Vagina (tissue), 2 donors: Measurements from ENCODE around the gene RAPGEF3. TPM values are rescaled to one million over a fixed set of nuclear protein-coding genes. Genes with fewer than 3 reads are reported as not detected.

Source experiments
- DNase-seq, 2 donors: peaks; one replicate each; pipeline ENCODE4 v3.0.0-alpha.2; 2017; ENCODE audit errors: extremely low spot score in 2 of 2
- H3K27ac ChIP-seq: fragments of 200-600 bp; sonication (generic); one replicate; pipeline ENCODE4 v1.5.1; 2019
- H3K27me3 ChIP-seq: fragments of 200-600 bp; sonication (generic); one replicate; pipeline ENCODE4 v1.5.1; 2019
- H3K36me3 ChIP-seq, 2 donors: fragments of 200-600 bp; sonication (generic); one replicate each; pipeline ENCODE4 v1.5.1; 2017 to 2019
- H3K4me1 ChIP-seq: fragments of 200-600 bp; sonication (generic); one replicate; pipeline ENCODE4 v1.5.1; 2019
- H3K4me3 ChIP-seq, 2 donors: fragments of 200-600 bp; sonication (generic); 1 replicate in 1 of 2; 2 replicates in 1 of 2; pipeline ENCODE4 v1.5.1; 2016 to 2019
- H3K9me3 ChIP-seq: fragments of 200-600 bp; sonication (generic); one replicate; pipeline ENCODE4 v1.5.1; 2019
- CTCF ChIP-seq, 3 experiments: fragments of 450-650 bp in 2 of 3; fragments of 200-600 bp in 1 of 3; sonication (generic) in 1 of 3; IDR thresholded peaks; one replicate each; pipeline ENCODE4 v1.5.1; 2017 to 2019; ENCODE audit warnings: antibody characterized with exemption in 3 of 3, mild to moderate bottlenecking in 2 of 3, moderate library complexity in 2 of 3
- POLR2A ChIP-seq, 2 donors: fragments of 450-650 bp; IDR thresholded peaks; one replicate each; pipeline ENCODE4 v1.6.1; 2017; ENCODE audit warnings: antibody characterized with exemption in 2 of 2, mild to moderate bottlenecking in 2 of 2, moderate library complexity in 2 of 2
- POLR2AphosphoS5 ChIP-seq, 2 donors: sonication (generic); formaldehyde crosslinking; IDR thresholded peaks; one replicate each; pipeline ENCODE4 v1.9.0; 2017; ENCODE audit warnings: antibody characterized with exemption in 2 of 2, mild to moderate bottlenecking in 2 of 2, low read depth in 1 of 2; ENCODE audit not compliant: insufficient read depth in 1 of 2
- intact Hi-C: fragments of 100-400 bp; cut with DNase I; formaldehyde crosslinking; loops from one replicate; pipeline ENCODE4 v1.15.1; 2023
- total RNA-seq: library from RNA; depleted of rRNA; stranded (reverse); fragments of >200 nt; gene quantifications from one replicate; pipeline ENCODE4 v1.2.3, GENCODE V29; 2016

Gene RAPGEF3
- total RNA-seq, 1 donor from 2014 or later, result 52.3 TPM

- Histone ChIP-seq H3K4me1 (peaks cover 9% of the 10 kb centered on the region), H3K4me3 (no peak overlapping the region), H3K27ac (no peak overlapping the region), H3K9me3 (no peaks in the 10 kb centered on the region), H3K36me3 (peaks cover 10 to 99% of the 10 kb centered on the region in 2 donors), H3K27me3 (no peaks in the 10 kb centered on the region)
- no peak for DNase-seq
- intact Hi-C loops, result no loop called here
- no peak for TF ChIP-seq POLR2AphosphoS5 (IDR thresholded peaks at IDR 0.05; ENCODE audit: insufficient read depth in 1 of 2, low read depth in 1 of 2)
- TF ChIP-seq POLR2A (IDR thresholded peaks at IDR 0.05), result no peak
- TF ChIP-seq CTCF (IDR thresholded peaks at IDR 0.05), result no peak
Observed at GRCh38 chr12:47790676-47791350, 32.1 kb upstream of the RAPGEF3 start.

GRCh38 chr12:47789712-47790489 is 31.2 kb upstream of the RAPGEF3 start:
- intact Hi-C loops, result no loop called here
- Histone ChIP-seq H3K4me1 (peaks cover 9% of the 10 kb centered on the region), H3K27me3 (no peaks in the 10 kb centered on the region), H3K9me3 (no peaks in the 10 kb centered on the region), H3K4me3 (no peak overlapping the region), H3K27ac (no peak overlapping the region), H3K36me3 (peaks cover 10 to 99% of the 10 kb centered on the region in 2 donors)
- TF ChIP-seq POLR2A (IDR thresholded peaks at IDR 0.05) (no peak), CTCF (IDR thresholded peaks at IDR 0.05) (no peak), POLR2AphosphoS5 (IDR thresholded peaks at IDR 0.05; ENCODE audit: insufficient read depth in 1 of 2, low read depth in 1 of 2) (no peak)
- DNase-seq, result no peak

GRCh38 chr12:47789141-47789540 is 30.5 kb upstream of the RAPGEF3 start:
- TF ChIP-seq POLR2A (IDR thresholded peaks at IDR 0.05), result no peak
- no peak for TF ChIP-seq POLR2AphosphoS5 (IDR thresholded peaks at IDR 0.05; ENCODE audit: insufficient read depth in 1 of 2, low read depth in 1 of 2)
- no peak for TF ChIP-seq CTCF (IDR thresholded peaks at IDR 0.05)
- Histone ChIP-seq H3K27ac (no peak overlapping the region), H3K36me3 (peaks cover 10 to 99% of the 10 kb centered on the region in 2 donors), H3K4me1 (peaks cover 9% of the 10 kb centered on the region), H3K27me3 (no peaks in the 10 kb centered on the region), H3K9me3 (no peaks in the 10 kb centered on the region), H3K4me3 (no peak overlapping the region)
- intact Hi-C loops, result no loop called here
- no peak for DNase-seq

- TF ChIP-seq CTCF (IDR thresholded peaks at IDR 0.05) (no peak), POLR2AphosphoS5 (IDR thresholded peaks at IDR 0.05; ENCODE audit: insufficient read depth in 1 of 2, low read depth in 1 of 2) (no peak), POLR2A (IDR thresholded peaks at IDR 0.05) (no peak)
- Histone ChIP-seq H3K27ac (no peak overlapping the region), H3K9me3 (no peaks in the 10 kb centered on the region), H3K36me3 (peaks cover 10 to 90% of the 10 kb centered on the region in 2 donors), H3K4me3 (no peak overlapping the region), H3K27me3 (no peaks in the 10 kb centered on the region), H3K4me1 (peaks cover 16% of the 10 kb centered on the region)
- intact Hi-C loops, result no loop called here
- no peak for DNase-seq
Observed at GRCh38 chr12:47787596-47788319, 29.1 kb upstream of the RAPGEF3 start.
